ENCODE measurements around the gene SIPA1L2. TPM values are rescaled to one million over a fixed set of nuclear protein-coding genes. Genes with fewer than 3 reads are reported as not detected.

Gene SIPA1L2
- total and polyA plus RNA-seq, 4 donors: 5.3 to 60.1 (median 30.4) TPM

DNA sequence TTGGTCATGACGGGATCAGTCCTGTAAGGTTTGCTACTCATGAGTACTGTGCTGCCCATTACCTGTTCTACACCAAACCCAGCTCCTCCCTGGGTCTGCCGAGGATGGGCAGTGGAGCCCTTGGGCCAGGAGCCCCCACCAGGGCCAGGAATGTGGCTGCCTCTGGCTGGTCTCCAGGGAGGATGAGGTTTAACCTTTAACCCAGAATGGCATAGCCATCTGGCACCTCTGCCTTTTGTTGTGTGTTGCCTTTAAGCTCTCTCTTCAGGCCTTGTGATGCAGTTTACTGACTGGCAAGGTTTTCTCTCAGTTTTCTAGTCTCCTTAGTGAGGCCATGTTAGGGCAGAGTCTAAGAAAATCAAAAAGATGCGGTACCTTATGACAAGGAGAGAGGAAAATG lies 38.6 kb downstream of the SIPA1L2 start:
- Histone ChIP-seq H3K9me3 (ENCODE audit: control insufficient read depth in 4 of 4, insufficient read depth in 3 of 4, low read length in 3 of 4) (no peaks in the 10 kb centered on the region), H3K4me1 (ENCODE audit: control insufficient read depth in 5 of 5, insufficient read depth in 5 of 5, low read length in 5 of 5) (peaks cover 0 to 37% (median 14%) of the 10 kb centered on the region in 5 donors), H3K9ac (ENCODE audit: insufficient read depth in 1 of 2, low read length in 2 of 2) (no peak overlapping the region), H3K27me3 (ENCODE audit: control insufficient read depth in 3 of 3, insufficient read depth in 3 of 3, low read length in 2 of 3) (no peaks in the 10 kb centered on the region), H3K4me3 (no peak overlapping the region), H3K36me3 (ENCODE audit: control insufficient read depth in 4 of 4, insufficient read depth in 4 of 4, low read length in 4 of 4) (no peaks in the 10 kb centered on the region), H3K27ac (ENCODE audit: low read depth in 1 of 2, low read length in 1 of 2) (peak overlapping the region; percentile 39 to 78)
- TF ChIP-seq, protein P1, sequence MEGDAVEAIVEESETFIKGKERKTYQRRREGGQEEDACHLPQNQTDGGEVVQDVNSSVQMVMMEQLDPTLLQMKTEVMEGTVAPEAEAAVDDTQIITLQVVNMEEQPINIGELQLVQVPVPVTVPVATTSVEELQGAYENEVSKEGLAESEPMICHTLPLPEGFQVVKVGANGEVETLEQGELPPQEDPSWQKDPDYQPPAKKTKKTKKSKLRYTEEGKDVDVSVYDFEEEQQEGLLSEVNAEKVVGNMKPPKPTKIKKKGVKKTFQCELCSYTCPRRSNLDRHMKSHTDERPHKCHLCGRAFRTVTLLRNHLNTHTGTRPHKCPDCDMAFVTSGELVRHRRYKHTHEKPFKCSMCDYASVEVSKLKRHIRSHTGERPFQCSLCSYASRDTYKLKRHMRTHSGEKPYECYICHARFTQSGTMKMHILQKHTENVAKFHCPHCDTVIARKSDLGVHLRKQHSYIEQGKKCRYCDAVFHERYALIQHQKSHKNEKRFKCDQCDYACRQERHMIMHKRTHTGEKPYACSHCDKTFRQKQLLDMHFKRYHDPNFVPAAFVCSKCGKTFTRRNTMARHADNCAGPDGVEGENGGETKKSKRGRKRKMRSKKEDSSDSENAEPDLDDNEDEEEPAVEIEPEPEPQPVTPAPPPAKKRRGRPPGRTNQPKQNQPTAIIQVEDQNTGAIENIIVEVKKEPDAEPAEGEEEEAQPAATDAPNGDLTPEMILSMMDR (IDR thresholded peaks at IDR 0.05; ENCODE audit: control extremely low read depth, extremely low read depth): no peak
- DNase-seq: no peak
- WGBS, 2 donors: 88 to 93% methylated on average over 3 of the region's 3 CpGs
- ATAC-seq (ENCODE audit: insufficient read depth, low FRiP score): no peak

GRCh38 chr1:232590744-232591082 lies 39.2 kb downstream of the SIPA1L2 start:
- TF ChIP-seq, protein P1 (IDR thresholded peaks at IDR 0.05; ENCODE audit: control extremely low read depth, extremely low read depth): no peak
- DNase-seq (no peak), ATAC-seq (ENCODE audit: insufficient read depth, low FRiP score) (peak; percentile 46)
- Histone ChIP-seq H3K27ac (ENCODE audit: low read depth in 1 of 2, low read length in 1 of 2) (peak overlapping the region in 1 of 2 donors; percentile 84), H3K4me1 (ENCODE audit: control insufficient read depth in 5 of 5, insufficient read depth in 5 of 5, low read length in 5 of 5) (peaks cover 0 to 37% (median 14%) of the 10 kb centered on the region in 5 donors), H3K9ac (ENCODE audit: insufficient read depth in 1 of 2, low read length in 2 of 2) (no peak overlapping the region), H3K9me3 (ENCODE audit: control insufficient read depth in 4 of 4, insufficient read depth in 3 of 4, low read length in 3 of 4) (no peaks in the 10 kb centered on the region), H3K27me3 (ENCODE audit: control insufficient read depth in 3 of 3, insufficient read depth in 3 of 3, low read length in 2 of 3) (no peaks in the 10 kb centered on the region), H3K4me3 (no peak overlapping the region), H3K36me3 (ENCODE audit: control insufficient read depth in 4 of 4, insufficient read depth in 4 of 4, low read length in 4 of 4) (no peaks in the 10 kb centered on the region)
- 48 to 56% methylated on average over 5 of the region's 5 CpGs for WGBS, 2 donors

GRCh38 chr1:232589812-232590743 lies 39.9 kb downstream of the SIPA1L2 start:
- peak; percentile 60 for ATAC-seq (ENCODE audit: insufficient read depth, low FRiP score)
- Histone ChIP-seq H3K4me3 (no peak overlapping the region), H3K9me3 (ENCODE audit: control insufficient read depth in 4 of 4, insufficient read depth in 3 of 4, low read length in 3 of 4) (no peaks in the 10 kb centered on the region), H3K36me3 (ENCODE audit: control insufficient read depth in 4 of 4, insufficient read depth in 4 of 4, low read length in 4 of 4) (no peaks in the 10 kb centered on the region), H3K27me3 (ENCODE audit: control insufficient read depth in 3 of 3, insufficient read depth in 3 of 3, low read length in 2 of 3) (no peaks in the 10 kb centered on the region), H3K27ac (ENCODE audit: low read depth in 1 of 2, low read length in 1 of 2) (peak overlapping the region; percentile 75 to 90), H3K4me1 (ENCODE audit: control insufficient read depth in 5 of 5, insufficient read depth in 5 of 5, low read length in 5 of 5) (peaks cover 0 to 37% (median 14%) of the 10 kb centered on the region in 5 donors), H3K9ac (ENCODE audit: insufficient read depth in 1 of 2, low read length in 2 of 2) (no peak overlapping the region)
- TF ChIP-seq, protein P1 (IDR thresholded peaks at IDR 0.05; ENCODE audit: control extremely low read depth, extremely low read depth): no peak
- DNase-seq: peak in 1 of 3 donors; percentile 64
- WGBS, 2 donors: 30 to 46% methylated on average over 10 of the region's 10 CpGs
